Measurements from ENCODE around the gene RAB7A. TPM values are rescaled to one million over a fixed set of nuclear protein-coding genes. Genes with fewer than 3 reads are reported as not detected.

The RAB7A gene
- polyA plus RNA-seq, 2 of the 4 experiments (the other 2 are of a cell fraction): 137 to 160 TPM

DNA sequence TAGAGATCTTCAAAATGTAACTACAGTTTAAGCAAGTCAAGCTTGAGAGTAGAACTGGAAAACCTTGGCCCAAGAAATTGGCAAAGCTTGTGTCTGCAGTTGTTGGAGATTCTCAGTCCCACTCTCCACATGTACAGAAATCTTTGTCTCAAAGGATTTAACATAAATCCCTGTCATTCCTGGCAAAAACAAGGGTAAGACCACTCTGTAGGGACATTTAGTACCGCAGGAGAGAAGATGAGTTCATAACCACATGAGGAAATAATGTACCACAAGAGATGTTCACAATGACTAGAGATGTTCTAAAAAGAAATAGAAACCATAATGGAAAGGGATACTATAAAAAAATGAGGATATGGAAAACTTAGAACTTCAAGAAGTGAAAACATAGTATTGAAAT lies 73.7 kb downstream of the RAB7A start (continued):
- TF ChIP-seq, protein P1, sequence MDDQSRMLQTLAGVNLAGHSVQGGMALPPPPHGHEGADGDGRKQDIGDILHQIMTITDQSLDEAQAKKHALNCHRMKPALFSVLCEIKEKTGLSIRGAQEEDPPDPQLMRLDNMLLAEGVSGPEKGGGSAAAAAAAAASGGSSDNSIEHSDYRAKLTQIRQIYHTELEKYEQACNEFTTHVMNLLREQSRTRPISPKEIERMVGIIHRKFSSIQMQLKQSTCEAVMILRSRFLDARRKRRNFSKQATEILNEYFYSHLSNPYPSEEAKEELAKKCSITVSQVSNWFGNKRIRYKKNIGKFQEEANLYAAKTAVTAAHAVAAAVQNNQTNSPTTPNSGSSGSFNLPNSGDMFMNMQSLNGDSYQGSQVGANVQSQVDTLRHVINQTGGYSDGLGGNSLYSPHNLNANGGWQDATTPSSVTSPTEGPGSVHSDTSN (IDR thresholded peaks at IDR 0.05): no peak
- TF ChIP-seq, protein P2, sequence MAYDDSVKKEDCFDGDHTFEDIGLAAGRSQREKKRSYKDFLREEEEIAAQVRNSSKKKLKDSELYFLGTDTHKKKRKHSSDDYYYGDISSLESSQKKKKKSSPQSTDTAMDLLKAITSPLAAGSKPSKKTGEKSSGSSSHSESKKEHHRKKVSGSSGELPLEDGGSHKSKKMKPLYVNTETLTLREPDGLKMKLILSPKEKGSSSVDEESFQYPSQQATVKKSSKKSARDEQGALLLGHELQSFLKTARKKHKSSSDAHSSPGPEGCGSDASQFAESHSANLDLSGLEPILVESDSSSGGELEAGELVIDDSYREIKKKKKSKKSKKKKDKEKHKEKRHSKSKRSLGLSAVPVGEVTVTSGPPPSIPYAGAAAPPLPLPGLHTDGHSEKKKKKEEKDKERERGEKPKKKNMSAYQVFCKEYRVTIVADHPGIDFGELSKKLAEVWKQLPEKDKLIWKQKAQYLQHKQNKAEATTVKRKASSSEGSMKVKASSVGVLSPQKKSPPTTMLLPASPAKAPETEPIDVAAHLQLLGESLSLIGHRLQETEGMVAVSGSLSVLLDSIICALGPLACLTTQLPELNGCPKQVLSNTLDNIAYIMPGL (CRISPR knock-in tag; IDR thresholded peaks at IDR 0.05; ENCODE audit: borderline replicate concordance): no peak
- no peak for TF ChIP-seq HOXA7 (CRISPR knock-in tag; IDR thresholded peaks at IDR 0.05)

DNA sequence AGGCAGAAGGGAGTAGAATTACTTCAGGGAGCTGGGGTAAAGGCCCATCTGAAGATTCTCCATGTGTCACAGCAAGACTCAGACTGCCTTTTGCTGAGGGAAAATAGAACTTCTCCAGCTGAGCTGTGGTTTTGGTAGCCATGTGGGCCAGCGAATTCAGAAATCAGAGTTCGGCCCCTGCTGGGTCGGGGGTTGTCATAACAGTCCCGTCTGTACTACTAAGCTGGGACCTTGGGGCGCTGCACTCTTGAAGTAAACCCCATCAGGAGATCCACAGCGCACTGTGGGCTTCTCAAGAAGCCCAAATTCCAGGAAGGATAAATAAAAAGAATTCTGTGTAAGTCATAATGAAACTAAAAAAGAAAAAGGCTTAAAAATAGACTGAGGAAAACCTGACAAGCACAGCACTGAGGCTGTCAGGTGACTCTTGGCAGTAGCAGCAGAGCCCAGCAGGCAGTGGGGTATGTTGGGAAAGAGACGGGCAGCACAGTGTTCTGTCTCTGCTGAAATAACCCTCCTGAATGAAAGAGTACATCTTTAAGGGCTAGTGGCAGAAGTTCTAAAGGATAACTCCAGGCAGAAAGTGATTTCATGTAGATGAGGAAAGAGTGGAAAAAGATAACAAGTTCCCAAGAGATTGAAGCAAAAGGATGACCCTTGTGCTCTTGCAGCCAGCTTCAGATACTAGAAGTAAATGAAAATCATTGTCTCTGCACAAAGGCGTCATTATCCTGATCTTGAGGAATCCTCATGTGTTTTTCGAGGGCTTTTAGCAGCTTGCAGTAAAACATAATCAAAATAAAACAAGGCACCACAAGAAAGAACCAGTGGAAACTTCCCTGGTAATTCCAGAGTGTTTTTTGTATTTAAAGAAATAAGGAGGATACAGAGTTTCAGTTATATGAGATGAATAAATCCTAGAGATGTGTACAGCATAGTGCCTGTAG lies 74.5 kb downstream of the RAB7A start:
- DNase-seq (ENCODE audit: low read depth in 1 of 2, low spot score in 1 of 2) (no peak), FAIRE-seq (no peak), ATAC-seq (no peak)
- Histone ChIP-seq H3K27ac (no peak overlapping the region), H3K4me2 (no peak overlapping the region), H3K4me3 (no peak overlapping the region), H3K4me1 (peaks cover 8% of the 10 kb centered on the region), H3K9me3 (no peaks in the 10 kb centered on the region)
- POLR2A ChIA-PET: no interaction called here
- WGBS (ENCODE audit: missing lambda C conversion rate): 91% methylated on average over 9 of the region's 9 CpGs
- CTCF ChIA-PET: interaction anchor here (1.4 to 2.7 kb wide), 2 partner anchors 25 to 119 kb away, joined by 3 to 13 read pairs; no protein-coding TSS in a partner anchor
- TF ChIP-seq GATA3 (IDR thresholded peaks at IDR 0.05; ENCODE audit: borderline replicate concordance): no peak
- TF ChIP-seq KDM5A (IDR thresholded peaks at IDR 0.05): no peak
- TF ChIP-seq BHLHE40 (IDR thresholded peaks at IDR 0.05; ENCODE audit: low read depth, low read length): no peak
- TF ChIP-seq, protein P3, sequence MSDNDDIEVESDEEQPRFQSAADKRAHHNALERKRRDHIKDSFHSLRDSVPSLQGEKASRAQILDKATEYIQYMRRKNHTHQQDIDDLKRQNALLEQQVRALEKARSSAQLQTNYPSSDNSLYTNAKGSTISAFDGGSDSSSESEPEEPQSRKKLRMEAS (IDR thresholded peaks at IDR 0.05): no peak
- no peak for TF ChIP-seq POLR2A (IDR thresholded peaks at IDR 0.05; ENCODE audit: low read length)
- no peak for TF ChIP-seq CHD4 (IDR thresholded peaks at IDR 0.05; ENCODE audit: borderline replicate concordance)
- no peak for TF ChIP-seq TFCP2L1 (CRISPR knock-in tag; IDR thresholded peaks at IDR 0.05)
- TF ChIP-seq EHMT2 (IDR thresholded peaks at IDR 0.05; ENCODE audit: low read depth): no peak
- no peak for TF ChIP-seq KDM1A (IDR thresholded peaks at IDR 0.05; ENCODE audit: low read depth)
- TF ChIP-seq FOSB (CRISPR knock-in tag; IDR thresholded peaks at IDR 0.05): no peak
- TF ChIP-seq PHF8 (IDR thresholded peaks at IDR 0.05; ENCODE audit: borderline replicate concordance, low read depth): no peak
- TF ChIP-seq EHF (CRISPR knock-in tag; IDR thresholded peaks at IDR 0.05): no peak
- TF ChIP-seq, protein P4, sequence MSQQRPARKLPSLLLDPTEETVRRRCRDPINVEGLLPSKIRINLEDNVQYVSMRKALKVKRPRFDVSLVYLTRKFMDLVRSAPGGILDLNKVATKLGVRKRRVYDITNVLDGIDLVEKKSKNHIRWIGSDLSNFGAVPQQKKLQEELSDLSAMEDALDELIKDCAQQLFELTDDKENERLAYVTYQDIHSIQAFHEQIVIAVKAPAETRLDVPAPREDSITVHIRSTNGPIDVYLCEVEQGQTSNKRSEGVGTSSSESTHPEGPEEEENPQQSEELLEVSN (IDR thresholded peaks at IDR 0.05; ENCODE audit: borderline replicate concordance, low read depth): no peak
- TF ChIP-seq, protein P5, sequence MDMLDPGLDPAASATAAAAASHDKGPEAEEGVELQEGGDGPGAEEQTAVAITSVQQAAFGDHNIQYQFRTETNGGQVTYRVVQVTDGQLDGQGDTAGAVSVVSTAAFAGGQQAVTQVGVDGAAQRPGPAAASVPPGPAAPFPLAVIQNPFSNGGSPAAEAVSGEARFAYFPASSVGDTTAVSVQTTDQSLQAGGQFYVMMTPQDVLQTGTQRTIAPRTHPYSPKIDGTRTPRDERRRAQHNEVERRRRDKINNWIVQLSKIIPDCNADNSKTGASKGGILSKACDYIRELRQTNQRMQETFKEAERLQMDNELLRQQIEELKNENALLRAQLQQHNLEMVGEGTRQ (IDR thresholded peaks at IDR 0.05): no peak

DNA sequence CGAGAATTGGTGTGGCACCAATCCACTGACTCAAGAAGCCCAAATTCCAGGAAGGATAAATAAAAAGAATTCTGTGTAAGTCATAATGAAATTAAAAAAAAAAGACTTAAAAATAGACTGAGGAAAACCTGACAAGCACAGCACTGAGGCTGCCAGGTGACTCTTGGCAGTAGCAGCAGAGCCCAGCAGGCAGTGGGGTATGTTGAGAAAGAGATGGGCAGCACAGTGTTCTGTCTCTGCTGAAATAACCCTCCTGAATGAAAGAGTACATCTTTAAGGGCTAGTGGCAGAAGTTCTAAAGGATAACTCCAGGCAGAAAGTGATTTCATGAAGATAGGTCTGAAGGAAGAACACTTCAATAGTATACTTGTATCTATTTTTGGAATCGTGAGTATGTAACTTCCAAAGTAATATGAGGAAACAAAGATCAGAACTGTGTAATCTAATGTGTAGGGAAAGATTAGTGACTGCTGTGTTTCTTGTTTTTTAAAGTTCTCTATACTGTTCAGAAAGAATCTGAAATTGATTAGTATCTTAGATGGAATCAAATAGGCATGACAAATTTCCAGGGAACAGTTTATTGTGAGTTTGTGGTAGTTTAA lies 75.9 kb downstream of the RAB7A start:
- H3K4me1 ChIP-seq: peaks cover 14% of the 10 kb centered on the region
- no peak for FAIRE-seq
- ChIA-PET POLR2A (no interaction called here), CTCF (no interaction called here)
- ATAC-seq: no peak
- TF ChIP-seq FOXS1 (CRISPR knock-in tag; IDR thresholded peaks at IDR 0.05) (no peak), HDAC2 (IDR thresholded peaks at IDR 0.05) (no peak), ESRRA (IDR thresholded peaks at IDR 0.05; ENCODE audit: borderline replicate concordance, low read length) (no peak), RARB (CRISPR knock-in tag; IDR thresholded peaks at IDR 0.05) (no peak), RFX5 (IDR thresholded peaks at IDR 0.05) (no peak), HEYL (CRISPR knock-in tag; IDR thresholded peaks at IDR 0.05) (no peak), HOXA7 (CRISPR knock-in tag; IDR thresholded peaks at IDR 0.05) (no peak)
- TF ChIP-seq, protein P3 (IDR thresholded peaks at IDR 0.05): no peak
- H3K4me3 ChIP-seq: no peak overlapping the region
- no peak overlapping the region for H3K27ac ChIP-seq
- DNase-seq (ENCODE audit: low read depth in 1 of 2, low spot score in 1 of 2): no peak
- H3K4me2 ChIP-seq: no peak overlapping the region
- no peaks in the 10 kb centered on the region for H3K9me3 ChIP-seq
- 79% methylated on average over 2 of the region's 2 CpGs for WGBS (ENCODE audit: missing lambda C conversion rate)
